Measurements from ENCODE around the gene UBE2V1.

DNA sequence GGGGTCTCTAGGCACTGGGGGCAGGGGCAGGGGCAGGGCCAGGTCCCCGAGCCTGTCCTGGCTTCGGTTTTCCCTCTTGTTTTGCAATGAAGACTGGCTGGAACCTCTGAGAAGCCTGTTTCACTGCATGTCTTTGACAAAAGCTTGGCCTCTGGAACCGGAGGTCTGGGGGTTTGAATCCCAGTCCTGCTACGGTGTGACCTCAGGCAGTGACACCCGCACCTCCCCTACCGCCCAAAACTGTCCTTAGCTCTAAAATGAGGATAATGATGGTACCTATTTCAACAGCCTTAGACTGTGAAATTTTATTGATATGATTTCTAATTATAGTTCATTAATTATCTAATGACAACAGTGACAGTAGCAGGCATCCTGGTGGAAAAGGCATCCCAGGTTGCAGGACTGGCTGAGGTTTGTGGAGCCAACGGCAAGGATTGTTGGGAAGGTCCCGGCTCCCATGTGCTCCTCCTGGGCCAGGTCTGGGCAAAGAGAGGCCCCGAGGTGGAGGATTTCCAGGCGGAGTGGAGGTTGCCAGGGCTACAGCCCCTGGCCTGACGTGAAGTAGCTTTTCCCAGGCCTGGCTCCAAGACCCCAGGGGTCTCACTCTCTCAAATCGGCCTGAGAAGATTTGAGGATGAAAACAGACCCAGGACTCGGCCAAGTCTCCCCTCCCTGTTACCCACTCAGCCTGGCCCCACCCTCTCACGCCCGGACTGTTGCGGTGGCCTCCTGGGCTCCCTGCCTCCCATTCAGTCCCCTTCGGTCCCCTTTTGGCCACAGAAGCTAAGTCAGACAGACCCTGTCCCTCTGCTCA, 72.3 kb downstream of the UBE2V1 start:
- TF ChIP-seq, protein P1, sequence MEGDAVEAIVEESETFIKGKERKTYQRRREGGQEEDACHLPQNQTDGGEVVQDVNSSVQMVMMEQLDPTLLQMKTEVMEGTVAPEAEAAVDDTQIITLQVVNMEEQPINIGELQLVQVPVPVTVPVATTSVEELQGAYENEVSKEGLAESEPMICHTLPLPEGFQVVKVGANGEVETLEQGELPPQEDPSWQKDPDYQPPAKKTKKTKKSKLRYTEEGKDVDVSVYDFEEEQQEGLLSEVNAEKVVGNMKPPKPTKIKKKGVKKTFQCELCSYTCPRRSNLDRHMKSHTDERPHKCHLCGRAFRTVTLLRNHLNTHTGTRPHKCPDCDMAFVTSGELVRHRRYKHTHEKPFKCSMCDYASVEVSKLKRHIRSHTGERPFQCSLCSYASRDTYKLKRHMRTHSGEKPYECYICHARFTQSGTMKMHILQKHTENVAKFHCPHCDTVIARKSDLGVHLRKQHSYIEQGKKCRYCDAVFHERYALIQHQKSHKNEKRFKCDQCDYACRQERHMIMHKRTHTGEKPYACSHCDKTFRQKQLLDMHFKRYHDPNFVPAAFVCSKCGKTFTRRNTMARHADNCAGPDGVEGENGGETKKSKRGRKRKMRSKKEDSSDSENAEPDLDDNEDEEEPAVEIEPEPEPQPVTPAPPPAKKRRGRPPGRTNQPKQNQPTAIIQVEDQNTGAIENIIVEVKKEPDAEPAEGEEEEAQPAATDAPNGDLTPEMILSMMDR (conservative IDR thresholded peaks at IDR 0.05; ENCODE audit: low read length) = no peak
- TF ChIP-seq EZH2phosphoT487 (IDR thresholded peaks at IDR 0.05; ENCODE audit: borderline replicate concordance) = no peak
